Natural killer cell (primary cell): ENCODE results near the gene KMT2B. TPM values are rescaled to one million over a fixed set of nuclear protein-coding genes. Genes with fewer than 3 reads are reported as not detected.

Source experiments
- ATAC-seq, 3 donors: fragments of 150-1000 bp in 2 of 3; fragments of 200-7000 bp in 1 of 3; cut with Tn5 transposase; 1 replicate in 1 of 3; 2 replicates in 2 of 3; pipeline ENCODE4 v1.10.0; 2021; ENCODE audit warnings: mild to moderate bottlenecking in 2 of 3, moderate library complexity in 2 of 3
- DNase-seq, 2 donors: peaks; one replicate each; pipeline versions ENCODE4 v3.0.0 to v3.0.0-alpha.2; 2013 to 2021; ENCODE audit warnings: mixed read lengths in 1 of 2
- H3K27ac ChIP-seq: one replicate; pipeline ENCODE4 v1.5.1; 2013; ENCODE audit warnings: mild to moderate bottlenecking, low read length
- H3K27me3 ChIP-seq: one replicate; pipeline ENCODE4 v1.6.1; 2013; ENCODE audit warnings: low read length; ENCODE audit not compliant: control insufficient read depth, insufficient read depth
- H3K36me3 ChIP-seq: one replicate; pipeline ENCODE4 v1.6.1; 2013; ENCODE audit warnings: low read length; ENCODE audit not compliant: control insufficient read depth, insufficient read depth
- H3K4me1 ChIP-seq: one replicate; pipeline ENCODE4 v1.6.1; 2013; ENCODE audit warnings: low read length; ENCODE audit not compliant: control insufficient read depth, insufficient read depth
- H3K4me3 ChIP-seq: one replicate; pipeline ENCODE4 v1.5.1; 2013; ENCODE audit warnings: low read length
- H3K9me3 ChIP-seq: one replicate; pipeline ENCODE4 v1.6.1; 2013; ENCODE audit warnings: low read length; ENCODE audit not compliant: control insufficient read depth, insufficient read depth
- H3K27ac Mint-ChIP-seq, 2 donors: one replicate each; pipeline ENCODE4 v1.8.0; 2022; ENCODE audit warnings: mild to moderate bottlenecking in 2 of 2, mixed read lengths in 2 of 2, moderate library complexity in 1 of 2
- H3K27me3 Mint-ChIP-seq, 2 donors: one replicate each; pipeline ENCODE4 v1.8.0; 2022; ENCODE audit warnings: low read depth in 2 of 2, mixed read lengths in 2 of 2
- H3K36me3 Mint-ChIP-seq: one replicate; pipeline ENCODE4 v1.8.0; 2022; ENCODE audit warnings: mixed read lengths
- H3K4me1 Mint-ChIP-seq, 2 donors: one replicate each; pipeline ENCODE4 v1.8.0; 2022; ENCODE audit warnings: mixed read lengths in 2 of 2
- H3K4me3 Mint-ChIP-seq: one replicate; pipeline ENCODE4 v1.8.0; 2022; ENCODE audit warnings: mild to moderate bottlenecking, moderate library complexity, mixed read lengths
- H3K9me3 Mint-ChIP-seq, 2 donors: one replicate each; pipeline ENCODE4 v1.8.0; 2022; ENCODE audit warnings: mixed read lengths in 2 of 2
- WGBS: methylation state at CpG from one replicate; pipeline ENCODE4 v1.1.7; 2013; ENCODE audit warnings: missing lambda C conversion rate; ENCODE audit not compliant: insufficient coverage; 5-methylcytosine and 5-hydroxymethylcytosine counted together
- intact Hi-C: fragments of 100-400 bp; cut with micrococcal nuclease; formaldehyde crosslinking; loops from one replicate; pipeline ENCODE4 v1.14.2; 2022
- total RNA-seq, 4 donors: library from RNA; stranded (reverse); fragments of 120-200 nt in 1 of 4; gene quantifications; one replicate each; pipeline versions ENCODE4 v1.2.3 to v1.2.4, GENCODE V29; 2013 to 2022
- TF ChIP-seq, protein P1 (sequence below): fragments of 200-600 bp; IDR thresholded peaks from one replicate; pipeline ENCODE4 v1.8.0; 2022; ENCODE audit warnings: antibody characterized with exemption

The KMT2B gene
- total RNA-seq, 3 donors from 2014 or later (not counting 1 experiment from before 2014, with no cell fraction given): 60.8 to 70.9 (median 70.7) TPM

- Histone ChIP-seq H3K27ac (no peak overlapping the region), H3K4me1 (peaks cover 16% of the 10 kb centered on the region), H3K9me3 (no peaks in the 10 kb centered on the region), H3K4me3 (peak overlapping the region; percentile 58), H3K36me3 (peaks cover 2% of the 10 kb centered on the region), H3K27me3 (no peaks in the 10 kb centered on the region)
- peaks cover 18 to 27% of the 10 kb centered on the region in 2 donors for H3K4me1 Mint-ChIP-seq
- ATAC-seq: no peak
- H3K4me3 Mint-ChIP-seq: peak overlapping the region; percentile 76
- WGBS: 71% methylated on average over 13 of the region's 13 CpGs
- no peak for DNase-seq
- peak overlapping the region in 1 of 2 donors; percentile 72 for H3K27ac Mint-ChIP-seq
- intact Hi-C loops: no loop called here
- TF ChIP-seq, protein P1, sequence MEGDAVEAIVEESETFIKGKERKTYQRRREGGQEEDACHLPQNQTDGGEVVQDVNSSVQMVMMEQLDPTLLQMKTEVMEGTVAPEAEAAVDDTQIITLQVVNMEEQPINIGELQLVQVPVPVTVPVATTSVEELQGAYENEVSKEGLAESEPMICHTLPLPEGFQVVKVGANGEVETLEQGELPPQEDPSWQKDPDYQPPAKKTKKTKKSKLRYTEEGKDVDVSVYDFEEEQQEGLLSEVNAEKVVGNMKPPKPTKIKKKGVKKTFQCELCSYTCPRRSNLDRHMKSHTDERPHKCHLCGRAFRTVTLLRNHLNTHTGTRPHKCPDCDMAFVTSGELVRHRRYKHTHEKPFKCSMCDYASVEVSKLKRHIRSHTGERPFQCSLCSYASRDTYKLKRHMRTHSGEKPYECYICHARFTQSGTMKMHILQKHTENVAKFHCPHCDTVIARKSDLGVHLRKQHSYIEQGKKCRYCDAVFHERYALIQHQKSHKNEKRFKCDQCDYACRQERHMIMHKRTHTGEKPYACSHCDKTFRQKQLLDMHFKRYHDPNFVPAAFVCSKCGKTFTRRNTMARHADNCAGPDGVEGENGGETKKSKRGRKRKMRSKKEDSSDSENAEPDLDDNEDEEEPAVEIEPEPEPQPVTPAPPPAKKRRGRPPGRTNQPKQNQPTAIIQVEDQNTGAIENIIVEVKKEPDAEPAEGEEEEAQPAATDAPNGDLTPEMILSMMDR: no peak
- H3K27me3 Mint-ChIP-seq: no peaks in the 10 kb centered on the region
- H3K36me3 Mint-ChIP-seq: no peaks in the 10 kb centered on the region
- H3K9me3 Mint-ChIP-seq: no peaks in the 10 kb centered on the region
Measured at GRCh38 chr19:35776102-35776788, 58.4 kb downstream of the KMT2B start.

DNA sequence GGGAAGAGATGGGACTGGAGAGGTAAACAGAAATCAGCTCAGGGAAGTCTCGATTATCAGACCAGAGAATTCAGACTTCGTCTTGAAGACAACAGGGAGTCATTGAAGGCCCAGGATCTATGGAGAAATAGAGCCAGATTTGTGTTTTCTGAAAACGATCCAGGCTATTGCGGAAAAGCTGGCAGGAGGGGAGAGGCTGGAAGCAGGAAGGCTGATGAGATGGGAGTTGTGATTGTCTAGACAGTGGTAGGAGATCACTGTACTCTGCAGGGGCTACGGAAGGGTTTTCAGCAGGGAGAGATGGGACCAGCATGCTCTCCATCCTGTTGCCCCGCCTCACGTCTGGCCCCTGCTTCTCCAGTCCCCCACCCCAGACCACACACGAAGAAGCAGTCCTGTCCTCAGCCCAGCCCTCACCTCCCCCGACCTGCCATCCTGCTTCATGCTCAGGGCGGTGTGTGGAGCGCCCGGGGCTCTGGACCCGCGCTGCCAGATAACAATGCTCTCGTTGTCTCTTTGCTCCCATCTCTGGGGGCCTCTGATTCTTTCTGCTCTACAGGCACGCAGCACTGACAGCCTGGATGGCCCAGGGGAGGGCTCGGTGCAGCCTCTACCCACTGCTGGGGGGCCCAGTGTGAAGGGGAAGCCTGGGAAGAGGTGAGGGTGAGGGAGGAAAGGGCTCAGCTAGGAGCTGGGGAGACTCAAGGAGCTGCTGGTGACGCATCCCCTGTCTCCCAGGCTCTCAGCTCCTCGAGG lies 59.5 kb downstream of the KMT2B start:
- Histone ChIP-seq H3K9me3 (no peaks in the 10 kb centered on the region), H3K27me3 (no peaks in the 10 kb centered on the region), H3K4me1 (peaks cover 16% of the 10 kb centered on the region), H3K4me3 (no peak overlapping the region), H3K27ac (no peak overlapping the region), H3K36me3 (peaks cover 2% of the 10 kb centered on the region)
- TF ChIP-seq, protein P1: no peak
- H3K27ac Mint-ChIP-seq: no peak overlapping the region
- no peaks in the 10 kb centered on the region for H3K9me3 Mint-ChIP-seq
- H3K27me3 Mint-ChIP-seq: no peaks in the 10 kb centered on the region
- DNase-seq (no peak), ATAC-seq (no peak)
- WGBS: 89% methylated on average over 19 of the region's 19 CpGs
- intact Hi-C loops: no loop called here
- peaks cover 18 to 27% of the 10 kb centered on the region in 2 donors for H3K4me1 Mint-ChIP-seq
- peak overlapping the region; percentile 76 for H3K4me3 Mint-ChIP-seq
- H3K36me3 Mint-ChIP-seq: no peaks in the 10 kb centered on the region

DNA sequence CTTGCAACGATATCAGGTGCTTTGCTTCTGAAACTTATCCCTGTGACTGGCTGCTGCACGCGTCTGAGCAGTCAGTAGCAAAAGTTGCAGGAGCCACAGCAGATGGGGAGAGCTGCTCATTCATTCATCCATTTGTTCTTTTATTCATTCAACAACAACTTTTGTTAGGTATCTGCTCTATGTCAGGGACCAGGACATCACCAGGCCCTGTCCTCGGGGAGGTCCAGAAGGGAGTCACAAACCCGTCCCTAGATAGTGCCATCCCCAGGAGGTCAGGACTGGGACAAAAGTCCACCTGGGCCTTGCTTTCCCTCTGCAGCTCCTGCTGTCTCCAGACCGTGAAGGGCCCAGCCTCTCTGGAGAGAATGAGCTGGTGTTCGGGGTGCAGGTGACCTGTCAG lies 60.2 kb downstream of the KMT2B start:
- H3K27ac ChIP-seq: no peak overlapping the region
- ATAC-seq (no peak), DNase-seq (no peak)
- peak overlapping the region; percentile 31 for H3K4me3 Mint-ChIP-seq
- H3K27me3 Mint-ChIP-seq: no peaks in the 10 kb centered on the region
- no peaks in the 10 kb centered on the region for H3K36me3 Mint-ChIP-seq
- peaks cover 20 to 28% of the 10 kb centered on the region in 2 donors for H3K4me1 Mint-ChIP-seq
- H3K9me3 Mint-ChIP-seq: no peaks in the 10 kb centered on the region
- H3K4me3 ChIP-seq: no peak overlapping the region
- no peaks in the 10 kb centered on the region for H3K27me3 ChIP-seq
- intact Hi-C loops: no loop called here
- 80% methylated on average over 7 of the region's 7 CpGs for WGBS
- H3K27ac Mint-ChIP-seq: no peak overlapping the region
- no peaks in the 10 kb centered on the region for H3K9me3 ChIP-seq
- peaks cover 16% of the 10 kb centered on the region for H3K4me1 ChIP-seq
- TF ChIP-seq, protein P1: no peak
- H3K36me3 ChIP-seq: peaks cover 5% of the 10 kb centered on the region
